KMS-11 (cell line): ENCODE data around the gene CEBPE.

Experiments
- H2AFZ ChIP-seq: fragments of 200-600 bp; sonication (generic); 2 replicates; pipeline ENCODE4 v1.6.1; 2016; ENCODE audit warnings: antibody characterized with exemption, mixed run types, low read depth
- H3K27ac ChIP-seq: fragments of 200-600 bp; sonication (generic); 2 replicates; pipeline ENCODE4 v1.6.1; 2016; ENCODE audit warnings: mild to moderate bottlenecking, mixed run types
- H3K27me3 ChIP-seq: fragments of 200-600 bp; sonication (generic); 2 replicates; pipeline ENCODE4 v1.6.1; 2017; ENCODE audit warnings: mild to moderate bottlenecking, low read depth, mixed run types, moderate library complexity; ENCODE audit not compliant: insufficient read depth
- H3K36me3 ChIP-seq: fragments of 200-600 bp; sonication (generic); 2 replicates; pipeline ENCODE4 v1.6.1; 2017; ENCODE audit warnings: mild to moderate bottlenecking, mixed run types; ENCODE audit not compliant: insufficient read depth
- H3K4me1 ChIP-seq: fragments of 200-600 bp; sonication (generic); 2 replicates; pipeline ENCODE4 v1.6.1; 2016; ENCODE audit warnings: mild to moderate bottlenecking, low read depth, mixed run types; ENCODE audit not compliant: poor library complexity, severe bottlenecking
- H3K4me2 ChIP-seq: fragments of 200-600 bp; sonication (generic); 2 replicates; pipeline ENCODE4 v1.7.0; 2016; ENCODE audit warnings: mild to moderate bottlenecking, mixed run types
- H3K4me3 ChIP-seq: fragments of 200-600 bp; sonication (generic); IDR thresholded peaks from 2 replicates; pipeline ENCODE4 v1.6.1; 2017; ENCODE audit warnings: low read depth, low read length, mixed read lengths; ENCODE audit not compliant: insufficient read depth
- H3K79me2 ChIP-seq: fragments of 200-600 bp; sonication (generic); 2 replicates; pipeline ENCODE4 v1.6.1; 2016; ENCODE audit warnings: low read depth, mixed run types; ENCODE audit not compliant: insufficient read depth
- H3K9ac ChIP-seq: fragments of 200-600 bp; sonication (generic); 2 replicates; pipeline ENCODE4 v1.6.1; 2016; ENCODE audit warnings: mild to moderate bottlenecking, mixed run types
- H4K20me1 ChIP-seq: fragments of 200-600 bp; sonication (generic); 2 replicates; pipeline ENCODE4 v1.6.1; 2016; ENCODE audit warnings: mild to moderate bottlenecking, mixed run types; ENCODE audit not compliant: insufficient read depth
- CTCF ChIP-seq: fragments of 200-600 bp; sonication (generic); conservative IDR thresholded peaks from 2 replicates; pipeline ENCODE4 v1.6.1; 2017; ENCODE audit warnings: low read depth, mild to moderate bottlenecking, antibody characterized with exemption, low read length, moderate library complexity, mixed read lengths

The CEBPE gene

GRCh38 chr14:23103581-23103980 lies 15.5 kb downstream of the CEBPE start:
- H4K20me1 ChIP-seq: no peaks in the 10 kb centered on the region
- peaks cover 17% of the 10 kb centered on the region for H3K4me1 ChIP-seq
- no peaks in the 10 kb centered on the region for H3K36me3 ChIP-seq
- no peaks in the 10 kb centered on the region for H3K79me2 ChIP-seq
- no peaks in the 10 kb centered on the region for H3K27me3 ChIP-seq
- H3K4me2 ChIP-seq: no peak overlapping the region
- H3K27ac ChIP-seq: no peak overlapping the region
- no peak overlapping the region for H2AFZ ChIP-seq
- H3K4me3 ChIP-seq: no peak overlapping the region
- H3K9ac ChIP-seq: no peak overlapping the region
- no peak for TF ChIP-seq CTCF

GRCh38 chr14:23102801-23103200 lies 16.3 kb downstream of the CEBPE start:
- Histone ChIP-seq H3K9ac (no peak overlapping the region), H3K4me3 (no peak overlapping the region), H3K36me3 (no peaks in the 10 kb centered on the region), H4K20me1 (no peaks in the 10 kb centered on the region), H2AFZ (no peak overlapping the region), H3K79me2 (no peaks in the 10 kb centered on the region), H3K27me3 (no peaks in the 10 kb centered on the region), H3K27ac (no peak overlapping the region), H3K4me1 (peaks cover 17% of the 10 kb centered on the region), H3K4me2 (no peak overlapping the region)
- no peak for TF ChIP-seq CTCF

GRCh38 chr14:23101986-23102625 lies 16.9 kb downstream of the CEBPE start:
- Histone ChIP-seq H3K4me3 (no peak overlapping the region), H3K4me1 (peaks cover 14% of the 10 kb centered on the region), H3K4me2 (no peak overlapping the region), H2AFZ (no peak overlapping the region), H4K20me1 (no peaks in the 10 kb centered on the region), H3K36me3 (no peaks in the 10 kb centered on the region), H3K79me2 (peaks cover 5% of the 10 kb centered on the region; the same call in 1 of the 2 replicates), H3K27ac (no peak overlapping the region), H3K27me3 (no peaks in the 10 kb centered on the region), H3K9ac (no peak overlapping the region)
- TF ChIP-seq CTCF: no peak

GRCh38 chr14:23101213-23101970 lies 17.7 kb downstream of the CEBPE start:
- no peak for TF ChIP-seq CTCF
- Histone ChIP-seq H3K79me2 (peaks cover 12% of the 10 kb centered on the region; the same call in 1 of the 2 replicates), H3K9ac (no peak overlapping the region), H3K36me3 (no peaks in the 10 kb centered on the region), H3K4me2 (no peak overlapping the region), H3K27ac (no peak overlapping the region), H3K4me3 (no peak overlapping the region), H3K4me1 (peaks cover 10% of the 10 kb centered on the region), H4K20me1 (no peaks in the 10 kb centered on the region), H2AFZ (no peak overlapping the region), H3K27me3 (no peaks in the 10 kb centered on the region)
